Measurements from ENCODE around the gene GLOD4.
A peak's percentile ranks its signal among the peaks of the same experiment; 100 is the strongest.

Gene GLOD4

DNA sequence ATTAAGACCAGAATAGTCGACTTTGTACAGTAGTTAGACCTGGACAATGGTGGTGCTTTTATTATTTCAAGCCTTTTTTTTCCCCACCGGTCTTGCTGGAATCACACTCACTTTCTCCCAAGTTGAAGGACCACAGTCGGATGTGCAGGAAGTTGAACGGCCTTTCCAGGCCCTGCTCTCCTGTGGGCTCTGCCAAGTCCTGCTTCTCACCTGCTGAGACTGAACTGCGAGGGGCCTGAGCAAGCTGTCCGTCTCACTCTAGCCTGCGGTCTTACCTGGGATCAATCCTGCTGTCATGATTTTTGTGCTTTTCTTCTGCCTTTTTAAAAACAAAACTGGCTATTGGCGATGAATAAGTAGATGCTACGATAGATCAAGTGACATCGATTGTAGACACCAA, 48.3 kb downstream of the GLOD4 start:
- DNase-seq (ENCODE audit: low read depth), result no peak
- peak overlapping the region; percentile 80 for H3K4me3 ChIP-seq (ENCODE audit: low read depth, low read length)
- no peak for TF ChIP-seq CTCF (IDR thresholded peaks at IDR 0.05; ENCODE audit: low read depth, low read length, missing control alignments)

DNA sequence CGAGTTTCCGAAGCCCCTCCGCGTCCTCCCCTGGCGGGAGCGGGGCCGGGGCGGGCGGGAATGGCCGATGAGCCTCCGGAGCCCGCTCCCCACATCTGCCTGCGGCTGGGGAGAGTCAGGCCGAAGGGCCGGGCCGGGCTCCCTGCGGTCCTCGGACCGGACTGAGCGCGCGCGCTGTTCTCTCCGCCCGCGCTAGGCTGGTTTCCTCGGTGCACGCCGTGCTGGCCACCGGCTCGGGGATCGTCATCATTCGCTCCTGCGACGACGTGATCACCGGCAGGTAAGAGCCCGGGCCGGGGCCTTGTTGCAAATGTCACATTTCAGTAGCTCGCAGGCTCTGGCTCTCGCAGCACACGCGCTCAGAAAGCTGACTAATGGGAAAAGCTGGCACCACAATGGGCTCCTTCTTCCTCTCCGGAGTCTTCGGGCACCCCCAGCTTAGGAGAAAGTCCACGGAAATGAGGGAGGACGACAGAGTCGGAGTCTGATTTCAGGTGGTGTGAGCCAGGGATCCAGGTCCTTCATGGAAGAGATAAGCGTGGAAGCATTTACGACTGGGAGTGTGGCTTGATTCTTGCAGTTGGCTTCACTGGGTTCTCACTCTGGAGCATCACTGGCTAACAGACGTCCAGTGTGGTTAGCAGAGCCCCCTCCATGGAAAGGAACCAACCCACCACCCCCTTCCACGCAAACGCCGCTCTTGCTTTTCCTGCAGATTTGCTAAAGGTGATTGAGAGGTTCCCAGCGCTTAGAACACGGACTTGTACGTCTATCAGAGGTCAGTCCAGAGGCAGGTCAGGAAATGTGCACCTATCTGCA, 49.0 kb downstream of the GLOD4 start:
- peak overlapping the region; percentile 80 for H3K4me3 ChIP-seq (ENCODE audit: low read depth, low read length)
- no peak for DNase-seq (ENCODE audit: low read depth)
- TF ChIP-seq CTCF (IDR thresholded peaks at IDR 0.05; ENCODE audit: low read depth, low read length, missing control alignments), result no peak

DNA sequence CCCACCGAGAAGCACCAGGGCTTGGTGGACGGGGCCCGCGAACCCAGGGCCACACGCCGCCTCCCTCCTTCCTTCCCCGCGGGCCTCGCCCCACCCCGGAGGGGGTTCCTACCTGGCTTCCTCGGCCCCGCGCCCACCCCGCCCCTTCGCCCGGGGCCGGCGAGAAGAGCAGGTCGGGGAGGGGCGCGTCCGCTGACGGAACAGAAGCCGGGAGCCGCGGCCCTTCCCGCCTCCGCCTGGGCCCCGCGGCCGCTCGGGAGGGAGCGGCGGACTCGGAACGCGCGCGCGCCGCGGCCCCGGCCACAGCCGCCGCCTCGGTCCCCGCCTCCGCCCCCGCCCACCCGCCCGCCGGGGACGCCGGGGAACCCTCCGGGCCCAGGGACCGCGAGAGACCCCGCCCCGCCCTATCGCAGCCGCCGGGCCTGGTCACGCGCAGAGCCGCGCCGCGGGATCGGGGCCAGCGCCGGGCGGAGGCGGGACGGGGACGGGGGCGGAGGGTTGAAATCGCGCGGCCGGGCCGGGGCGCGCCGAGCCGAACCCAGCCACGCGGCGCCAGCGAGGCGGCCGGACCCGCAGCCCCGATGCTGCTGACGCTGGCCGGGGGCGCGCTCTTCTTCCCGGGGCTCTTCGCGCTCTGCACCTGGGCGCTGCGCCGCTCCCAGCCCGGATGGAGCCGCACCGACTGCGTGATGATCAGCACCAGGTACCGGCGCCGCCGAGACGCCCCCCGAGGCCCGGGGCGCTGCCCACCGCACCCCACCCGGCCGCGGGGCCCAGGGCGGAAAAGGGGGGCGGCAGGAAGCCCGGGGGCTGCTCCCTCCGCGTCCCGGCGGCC, 49.8 kb downstream of the GLOD4 start, which contains the start of gene TLCD3A:
Gene TLCD3A, plus strand, starts transcription at position 530 of the 835 bp plus-strand sequence. Its CDS starts 52 bp downstream, at position 582.
- H3K4me3 ChIP-seq (ENCODE audit: low read depth, low read length), result peak within 1 kb of the TSS; percentile 80
- TF ChIP-seq CTCF (IDR thresholded peaks at IDR 0.05; ENCODE audit: low read depth, low read length, missing control alignments), result no peak
- no peak for DNase-seq (ENCODE audit: low read depth)

DNA sequence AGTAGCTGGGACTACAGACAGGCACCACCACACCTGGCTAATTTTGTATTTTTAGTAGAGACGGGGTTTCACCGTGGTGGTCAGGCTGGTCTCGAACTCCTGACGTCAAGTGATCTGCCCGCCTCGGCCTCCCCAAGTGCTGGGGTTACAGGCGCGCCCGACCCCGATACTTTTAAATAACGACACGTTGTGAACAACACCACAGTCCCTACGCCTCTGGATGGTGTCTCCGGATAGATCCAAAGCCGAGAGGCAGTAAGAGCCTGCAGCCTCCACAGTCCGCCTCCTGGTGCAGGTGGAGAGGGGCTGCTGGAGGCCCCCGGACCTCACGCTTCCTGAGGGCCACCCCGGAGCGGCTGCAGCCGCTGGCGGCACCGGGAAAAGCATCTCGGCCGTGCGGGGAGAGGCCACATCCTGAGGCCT, 50.4 kb downstream of the GLOD4 start:
- TF ChIP-seq CTCF (IDR thresholded peaks at IDR 0.05; ENCODE audit: low read depth, low read length, missing control alignments), result no peak
- no peak for DNase-seq (ENCODE audit: low read depth)
- peak overlapping the region; percentile 80 for H3K4me3 ChIP-seq (ENCODE audit: low read depth, low read length)

- DNase-seq (ENCODE audit: low read depth), result no peak
- no peak for TF ChIP-seq CTCF (IDR thresholded peaks at IDR 0.05; ENCODE audit: low read depth, low read length, missing control alignments)
- H3K4me3 ChIP-seq (ENCODE audit: low read depth, low read length), result no peak overlapping the region
Measured at GRCh38 chr17:728911-729310, 53.2 kb downstream of the GLOD4 start.

DNA sequence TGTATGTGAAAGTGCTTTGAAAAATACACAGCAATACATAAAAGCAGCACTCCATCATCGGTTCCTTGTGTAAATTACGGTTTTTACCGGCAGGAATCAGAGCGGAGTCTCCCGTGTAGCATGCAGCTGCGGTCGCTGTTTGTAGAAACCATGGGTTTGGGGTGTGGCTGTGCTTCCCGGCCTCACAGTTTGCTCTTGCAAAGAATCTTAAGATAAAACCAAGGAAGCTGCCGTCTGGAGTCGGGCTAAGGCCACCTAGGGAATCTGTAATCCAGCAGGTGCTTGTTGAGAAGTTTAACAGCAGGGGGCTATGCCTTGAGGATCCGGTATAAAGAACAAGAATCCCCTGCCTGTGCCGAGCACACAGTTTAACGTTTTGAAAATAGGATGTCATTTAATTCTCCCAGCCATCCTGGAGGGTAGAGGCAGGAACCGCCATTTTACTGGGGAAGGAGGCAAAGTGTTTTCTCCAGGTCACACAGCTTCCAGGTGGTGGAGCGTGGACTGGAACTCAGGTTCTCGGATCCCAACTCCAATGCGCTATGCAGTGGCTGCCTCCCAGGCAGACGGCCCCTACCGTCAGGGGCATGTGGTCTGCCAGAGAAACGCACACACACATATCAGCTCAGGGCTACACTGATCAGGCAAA, 55.7 kb downstream of the GLOD4 start:
- H3K4me3 ChIP-seq (ENCODE audit: low read depth, low read length), result no peak overlapping the region
- no peak for TF ChIP-seq CTCF (IDR thresholded peaks at IDR 0.05; ENCODE audit: low read depth, low read length, missing control alignments)
- DNase-seq (ENCODE audit: low read depth), result no peak
